Hepatocyte (in vitro differentiated cells): ENCODE data around the gene SMIM5. TPM values are rescaled to one million over a fixed set of nuclear protein-coding genes. Genes with fewer than 3 reads are reported as not detected.

ENCODE experiments used
- DNase-seq: peaks from one replicate; pipeline ENCODE4 v3.0.0-alpha.2; 2016; ENCODE audit warnings: low spot score
- H2AFZ ChIP-seq: fragments of 200-600 bp; sonication (generic); 2 replicates; pipeline ENCODE4 v1.6.0; 2016; ENCODE audit warnings: antibody characterized with exemption, mild to moderate bottlenecking
- H3K27ac ChIP-seq: fragments of 200-600 bp; sonication (generic); 2 replicates; pipeline ENCODE4 v1.5.1; 2016; ENCODE audit warnings: mild to moderate bottlenecking
- H3K27me3 ChIP-seq: fragments of 200-600 bp; sonication (generic); 2 replicates; pipeline ENCODE4 v1.6.1; 2016
- H3K36me3 ChIP-seq: fragments of 200-600 bp; sonication (generic); replicated peaks from 2 replicates; pipeline ENCODE4 v1.5.1; 2016; ENCODE audit warnings: low read depth; ENCODE audit not compliant: insufficient read depth
- H3K4me1 ChIP-seq: fragments of 200-600 bp; sonication (generic); 2 replicates; pipeline ENCODE4 v1.5.1; 2016; ENCODE audit warnings: mild to moderate bottlenecking, moderate library complexity; ENCODE audit not compliant: insufficient read depth
- H3K4me2 ChIP-seq: fragments of 200-600 bp; sonication (generic); 2 replicates; pipeline ENCODE4 v1.6.0; 2016
- H3K4me3 ChIP-seq: fragments of 200-600 bp; sonication (generic); 2 replicates; pipeline ENCODE4 v1.5.1; 2016; ENCODE audit warnings: mild to moderate bottlenecking
- H3K79me2 ChIP-seq: fragments of 200-600 bp; sonication (generic); 2 replicates; pipeline ENCODE4 v1.6.0; 2017; ENCODE audit warnings: mild to moderate bottlenecking
- H3K9me2 ChIP-seq: fragments of 200-600 bp; sonication (generic); replicated peaks from 2 replicates; pipeline ENCODE4 v1.6.0; 2017; ENCODE audit warnings: mild to moderate bottlenecking; ENCODE audit not compliant: insufficient read depth
- H3K9me3 ChIP-seq: fragments of 200-600 bp; sonication (generic); 2 replicates; pipeline ENCODE4 v1.5.1; 2016; ENCODE audit warnings: low read depth, mild to moderate bottlenecking
- H4K20me1 ChIP-seq: fragments of 200-600 bp; sonication (generic); 2 replicates; pipeline ENCODE4 v1.6.0; 2016; ENCODE audit warnings: mild to moderate bottlenecking; ENCODE audit not compliant: insufficient read depth, poor library complexity, severe bottlenecking
- EZH2 ChIP-seq: fragments of 200-600 bp; sonication (generic); IDR thresholded peaks from 2 replicates; pipeline ENCODE4 v1.6.1; 2016; ENCODE audit warnings: antibody characterized with exemption, mild to moderate bottlenecking, borderline replicate concordance
- EZH2phosphoT487 ChIP-seq: fragments of 200-600 bp; sonication (generic); IDR thresholded peaks from one replicate; pipeline ENCODE4 v1.6.1; 2018; ENCODE audit warnings: antibody characterized with exemption, mild to moderate bottlenecking, low read depth, moderate library complexity; ENCODE audit not compliant: unreplicated experiment, severe bottlenecking
- WGBS: methylation state at CpG from one replicate; pipeline ENCODE4 v1.1.6; 2016; ENCODE audit warnings: low lambda C conversion rate; ENCODE audit errors: missing lambda C conversion rate; 5-methylcytosine and 5-hydroxymethylcytosine counted together
- polyA plus RNA-seq: library from polyadenylated mRNA; unstranded; fragments of >200 nt; fragmentation: Nextera tagmentation; extraction: Ambion mirVana; gene quantifications from 2 replicates; pipeline ENCODE4 v1.2.1, GENCODE V29; 2016
- total RNA-seq: library from RNA; depleted of rRNA; stranded (reverse); fragments of >200 nt; gene quantifications from 2 replicates; pipeline ENCODE4 v1.2.3, GENCODE V29; 2014
- TF ChIP-seq, protein P1 (sequence below): fragments of 200-600 bp; sonication (generic); IDR thresholded peaks from 2 replicates; pipeline ENCODE4 v1.5.1; 2016; ENCODE audit warnings: antibody characterized with exemption, mild to moderate bottlenecking; ENCODE audit not compliant: poor library complexity

Gene SMIM5
- total and polyA plus RNA-seq, 2 experiments from 2014 or later: 4.1 to 6.8 TPM

DNA sequence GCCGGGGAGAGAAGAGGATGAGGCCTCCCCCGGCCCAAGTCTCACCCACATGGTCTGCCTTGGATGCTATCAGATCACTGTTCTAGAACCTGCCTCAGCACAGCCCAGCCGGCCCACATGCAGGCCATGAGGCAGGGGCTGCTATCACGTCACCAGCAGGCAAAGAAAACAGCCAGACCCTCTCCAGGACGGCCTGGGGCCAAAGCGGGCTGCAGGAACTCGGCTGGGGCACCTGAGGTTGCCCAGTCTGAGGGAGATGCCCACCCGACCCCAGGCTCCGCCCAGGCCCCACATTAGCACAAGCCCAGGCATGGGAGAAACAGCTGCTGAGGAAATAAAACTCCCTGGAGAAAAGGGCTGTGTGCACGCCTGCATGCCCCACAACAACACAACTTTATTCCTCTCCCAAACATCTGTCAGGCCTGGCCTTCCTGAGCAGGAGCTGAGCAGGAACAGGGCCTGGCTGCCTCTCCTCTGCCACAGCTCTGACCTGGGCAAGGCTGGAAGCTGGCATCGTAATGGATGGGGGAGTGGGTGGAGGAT is 6.7 kb upstream of the SMIM5 start:
- Histone ChIP-seq H3K27me3 (no peaks in the 10 kb centered on the region), H3K79me2 (no peaks in the 10 kb centered on the region), H3K9me3 (no peaks in the 10 kb centered on the region), H3K4me1 (no peaks in the 10 kb centered on the region), H4K20me1 (no peaks in the 10 kb centered on the region), H3K27ac (no peak overlapping the region), H3K4me2 (no peak overlapping the region), H3K9me2 (no peaks in the 10 kb centered on the region), H2AFZ (no peak overlapping the region), H3K4me3 (no peak overlapping the region), H3K36me3 (no peaks in the 10 kb centered on the region)
- no peak for DNase-seq
- TF ChIP-seq, protein P1, sequence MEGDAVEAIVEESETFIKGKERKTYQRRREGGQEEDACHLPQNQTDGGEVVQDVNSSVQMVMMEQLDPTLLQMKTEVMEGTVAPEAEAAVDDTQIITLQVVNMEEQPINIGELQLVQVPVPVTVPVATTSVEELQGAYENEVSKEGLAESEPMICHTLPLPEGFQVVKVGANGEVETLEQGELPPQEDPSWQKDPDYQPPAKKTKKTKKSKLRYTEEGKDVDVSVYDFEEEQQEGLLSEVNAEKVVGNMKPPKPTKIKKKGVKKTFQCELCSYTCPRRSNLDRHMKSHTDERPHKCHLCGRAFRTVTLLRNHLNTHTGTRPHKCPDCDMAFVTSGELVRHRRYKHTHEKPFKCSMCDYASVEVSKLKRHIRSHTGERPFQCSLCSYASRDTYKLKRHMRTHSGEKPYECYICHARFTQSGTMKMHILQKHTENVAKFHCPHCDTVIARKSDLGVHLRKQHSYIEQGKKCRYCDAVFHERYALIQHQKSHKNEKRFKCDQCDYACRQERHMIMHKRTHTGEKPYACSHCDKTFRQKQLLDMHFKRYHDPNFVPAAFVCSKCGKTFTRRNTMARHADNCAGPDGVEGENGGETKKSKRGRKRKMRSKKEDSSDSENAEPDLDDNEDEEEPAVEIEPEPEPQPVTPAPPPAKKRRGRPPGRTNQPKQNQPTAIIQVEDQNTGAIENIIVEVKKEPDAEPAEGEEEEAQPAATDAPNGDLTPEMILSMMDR: no peak
- TF ChIP-seq EZH2phosphoT487 (no peak), EZH2 (no peak)
- WGBS: 87% methylated on average over 11 of the region's 11 CpGs

DNA sequence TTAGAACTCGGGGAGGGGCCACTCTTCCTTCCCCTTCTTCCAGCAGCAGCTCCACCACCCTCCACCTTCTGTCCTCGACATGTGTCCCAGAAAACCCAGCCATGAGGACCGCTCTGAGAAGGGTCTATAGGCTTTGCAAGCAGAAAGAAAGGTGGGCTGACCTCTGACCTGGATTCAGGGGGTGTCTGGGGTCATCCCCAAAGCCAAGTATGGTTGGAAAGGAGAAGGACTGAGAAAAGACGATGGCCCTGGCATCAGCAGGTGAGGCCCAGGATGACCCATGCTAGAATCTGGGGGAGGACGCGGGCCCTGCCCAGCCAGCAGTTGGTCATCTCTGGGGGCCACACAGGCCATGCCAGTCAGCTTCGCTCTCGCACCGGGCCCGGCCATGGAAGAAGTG is 6.1 kb upstream of the SMIM5 start:
- no peak overlapping the region for H3K27ac ChIP-seq
- H3K9me3 ChIP-seq: no peaks in the 10 kb centered on the region
- H3K4me2 ChIP-seq: no peak overlapping the region
- H4K20me1 ChIP-seq: no peaks in the 10 kb centered on the region
- H2AFZ ChIP-seq: no peak overlapping the region
- no peak overlapping the region for H3K4me3 ChIP-seq
- no peaks in the 10 kb centered on the region for H3K9me2 ChIP-seq
- no peaks in the 10 kb centered on the region for H3K27me3 ChIP-seq
- no peaks in the 10 kb centered on the region for H3K36me3 ChIP-seq
- H3K79me2 ChIP-seq: no peaks in the 10 kb centered on the region
- 96% methylated on average over 10 of the region's 10 CpGs for WGBS
- TF ChIP-seq EZH2phosphoT487: no peak
- TF ChIP-seq, protein P1: no peak
- no peak for TF ChIP-seq EZH2
- DNase-seq: no peak
- no peaks in the 10 kb centered on the region for H3K4me1 ChIP-seq

GRCh38 chr17:75628425-75628824 is 4.8 kb upstream of the SMIM5 start:
- no peak overlapping the region for H3K27ac ChIP-seq
- H3K36me3 ChIP-seq: no peaks in the 10 kb centered on the region
- 97% methylated on average over 6 of the region's 6 CpGs for WGBS
- H3K4me2 ChIP-seq: no peak overlapping the region
- no peaks in the 10 kb centered on the region for H3K27me3 ChIP-seq
- DNase-seq: no peak
- TF ChIP-seq, protein P1: no peak
- TF ChIP-seq EZH2 (no peak), EZH2phosphoT487 (no peak)
- H3K9me3 ChIP-seq: no peaks in the 10 kb centered on the region
- peaks cover 5% of the 10 kb centered on the region for H3K4me1 ChIP-seq
- no peaks in the 10 kb centered on the region for H4K20me1 ChIP-seq
- no peak overlapping the region for H2AFZ ChIP-seq
- H3K4me3 ChIP-seq: no peak overlapping the region
- H3K79me2 ChIP-seq: no peaks in the 10 kb centered on the region
- no peaks in the 10 kb centered on the region for H3K9me2 ChIP-seq

- H3K4me1 ChIP-seq: peaks cover 11% of the 10 kb centered on the region
- H3K9me2 ChIP-seq: no peaks in the 10 kb centered on the region
- DNase-seq: no peak
- H3K4me2 ChIP-seq: no peak overlapping the region
- no peaks in the 10 kb centered on the region for H3K79me2 ChIP-seq
- no peaks in the 10 kb centered on the region for H3K36me3 ChIP-seq
- TF ChIP-seq, protein P1: no peak
- TF ChIP-seq EZH2phosphoT487 (no peak), EZH2 (no peak)
- no peaks in the 10 kb centered on the region for H3K9me3 ChIP-seq
- H3K27ac ChIP-seq: no peak overlapping the region
- H2AFZ ChIP-seq: no peak overlapping the region
- no peak overlapping the region for H3K4me3 ChIP-seq
- no peaks in the 10 kb centered on the region for H3K27me3 ChIP-seq
- 88% methylated on average over 14 of the region's 14 CpGs for WGBS
- no peaks in the 10 kb centered on the region for H4K20me1 ChIP-seq
Measured at GRCh38 chr17:75629157-75629556, 4.1 kb upstream of the SMIM5 start.
